Suprapubic skin (tissue), 4 donors: ENCODE results near the gene TDRD15. TPM values are rescaled to one million over a fixed set of nuclear protein-coding genes. Genes with fewer than 3 reads are reported as not detected.

Source experiments
- DNase-seq, 2 donors: peaks; one replicate each; pipeline ENCODE4 v3.0.0-alpha.2; 2019; ENCODE audit warnings: low spot score in 2 of 2
- H3K27ac ChIP-seq: fragments of 200-600 bp; sonication (generic); one replicate; pipeline ENCODE4 v1.5.1; 2019
- H3K27me3 ChIP-seq: fragments of 200-600 bp; sonication (generic); one replicate; pipeline ENCODE4 v1.5.1; 2019
- H3K36me3 ChIP-seq: fragments of 200-600 bp; sonication (generic); one replicate; pipeline ENCODE4 v1.5.1; 2019
- H3K4me1 ChIP-seq: fragments of 200-600 bp; sonication (generic); one replicate; pipeline ENCODE4 v1.5.1; 2019
- H3K4me3 ChIP-seq: fragments of 200-600 bp; sonication (generic); one replicate; pipeline ENCODE4 v1.5.1; 2019; ENCODE audit warnings: mild to moderate bottlenecking
- H3K9me3 ChIP-seq: fragments of 200-600 bp; sonication (generic); one replicate; pipeline ENCODE4 v1.5.1; 2019
- CTCF ChIP-seq, 2 donors: fragments of 200-600 bp in 1 of 2; fragments of 450-650 bp in 1 of 2; sonication (generic) in 1 of 2; IDR thresholded peaks; one replicate each; pipeline ENCODE4 v1.5.1; 2016 to 2019; ENCODE audit warnings: antibody characterized with exemption in 2 of 2, mild to moderate bottlenecking in 1 of 2, moderate library complexity in 1 of 2
- EP300 ChIP-seq: sonication (generic); formaldehyde crosslinking; IDR thresholded peaks from one replicate; pipeline ENCODE4 v1.6.1; 2017; ENCODE audit warnings: antibody characterized with exemption
- POLR2A ChIP-seq, 2 donors: fragments of 450-650 bp; IDR thresholded peaks; one replicate each; pipeline ENCODE4 v1.6.1; 2017; ENCODE audit warnings: antibody characterized with exemption in 2 of 2, mild to moderate bottlenecking in 2 of 2, moderate library complexity in 2 of 2
- POLR2AphosphoS5 ChIP-seq, 3 donors: sonication (generic); formaldehyde crosslinking; IDR thresholded peaks; one replicate each; pipeline ENCODE4 v1.6.1; 2017; ENCODE audit warnings: antibody characterized with exemption in 3 of 3
- WGBS: methylation state at CpG from one replicate; pipeline ENCODE4 v1.1.5; 2018; 5-methylcytosine and 5-hydroxymethylcytosine counted together
- total RNA-seq, 4 donors: library from RNA; depleted of rRNA; stranded (reverse); fragments of >200 nt; gene quantifications; one replicate each; pipeline ENCODE4 v1.1.0, GENCODE V29; 2016

The TDRD15 gene
- total RNA-seq, 4 donors from 2014 or later = 0.19 TPM; not detected in 3

- WGBS = 33% methylated on average over 1 of the region's 1 CpG
- H3K4me3 ChIP-seq = no peak overlapping the region
- H3K9me3 ChIP-seq = no peaks in the 10 kb centered on the region
- TF ChIP-seq CTCF (IDR thresholded peaks at IDR 0.05) (no peak), EP300 (no peak), POLR2AphosphoS5 (IDR thresholded peaks at IDR 0.05) (no peak), POLR2A (IDR thresholded peaks at IDR 0.05) (no peak)
- no peaks in the 10 kb centered on the region for H3K36me3 ChIP-seq
- no peaks in the 10 kb centered on the region for H3K4me1 ChIP-seq
- H3K27ac ChIP-seq = no peak overlapping the region
- DNase-seq = no peak
- H3K27me3 ChIP-seq = peaks cover 7% of the 10 kb centered on the region
These were observed 28.6 kb upstream of the TDRD15 start for GRCh38 chr2:21095178-21095577.

DNA sequence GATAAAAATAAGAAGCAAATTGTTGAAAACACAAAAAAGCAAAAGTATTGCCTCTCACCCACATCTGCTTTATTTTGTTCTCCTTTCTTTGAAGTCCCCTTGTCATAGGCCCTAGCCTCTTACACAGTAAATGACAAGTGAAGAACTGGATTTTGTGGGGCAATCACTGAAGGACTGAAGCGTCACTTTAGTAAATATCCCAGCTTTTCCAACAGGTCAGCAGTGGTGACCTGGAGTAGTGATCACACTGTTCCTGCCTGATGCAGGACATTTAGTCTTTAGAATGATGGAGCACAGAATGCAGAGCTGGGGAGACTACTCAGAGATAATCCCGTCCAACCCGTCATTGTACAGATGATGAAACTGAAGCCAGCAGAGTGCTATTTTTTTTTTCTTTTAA lies 28.1 kb upstream of the TDRD15 start:
- Histone ChIP-seq H3K27me3 (peaks cover 7% of the 10 kb centered on the region), H3K4me1 (no peaks in the 10 kb centered on the region), H3K36me3 (no peaks in the 10 kb centered on the region), H3K4me3 (no peak overlapping the region), H3K27ac (no peak overlapping the region), H3K9me3 (no peaks in the 10 kb centered on the region)
- no peak for DNase-seq
- 78% methylated on average over 3 of the region's 3 CpGs for WGBS
- TF ChIP-seq POLR2A (IDR thresholded peaks at IDR 0.05) = no peak
- no peak for TF ChIP-seq CTCF (IDR thresholded peaks at IDR 0.05)
- TF ChIP-seq POLR2AphosphoS5 (IDR thresholded peaks at IDR 0.05) = no peak
- no peak for TF ChIP-seq EP300

DNA sequence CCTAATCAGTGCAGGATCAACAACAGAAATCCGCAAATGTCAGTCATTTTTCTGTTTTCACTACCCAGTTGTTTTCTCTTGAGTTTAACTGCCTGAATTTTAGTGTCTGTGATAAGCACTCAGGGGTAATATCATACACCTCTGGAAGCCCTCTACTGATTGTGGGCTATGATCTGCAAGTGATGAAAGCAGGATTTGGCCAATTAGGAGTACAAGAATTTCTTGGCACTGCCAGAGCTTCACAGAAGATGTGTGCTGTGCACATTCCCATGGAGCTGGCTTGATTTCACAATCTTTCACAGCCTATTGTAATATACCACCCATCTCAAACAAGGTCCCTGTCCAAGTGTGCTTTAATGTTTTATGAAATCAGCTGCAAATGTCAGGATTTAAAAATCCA lies 27.3 kb upstream of the TDRD15 start:
- no peak overlapping the region for H3K27ac ChIP-seq
- H3K36me3 ChIP-seq = no peaks in the 10 kb centered on the region
- no peak for DNase-seq
- no peak for TF ChIP-seq EP300
- TF ChIP-seq POLR2AphosphoS5 (IDR thresholded peaks at IDR 0.05) = no peak
- TF ChIP-seq CTCF (IDR thresholded peaks at IDR 0.05) = no peak
- peaks cover 7% of the 10 kb centered on the region for H3K27me3 ChIP-seq
- no peak overlapping the region for H3K4me3 ChIP-seq
- H3K4me1 ChIP-seq = no peaks in the 10 kb centered on the region
- WGBS = 86% methylated on average over 1 of the region's 1 CpG
- no peaks in the 10 kb centered on the region for H3K9me3 ChIP-seq

DNA sequence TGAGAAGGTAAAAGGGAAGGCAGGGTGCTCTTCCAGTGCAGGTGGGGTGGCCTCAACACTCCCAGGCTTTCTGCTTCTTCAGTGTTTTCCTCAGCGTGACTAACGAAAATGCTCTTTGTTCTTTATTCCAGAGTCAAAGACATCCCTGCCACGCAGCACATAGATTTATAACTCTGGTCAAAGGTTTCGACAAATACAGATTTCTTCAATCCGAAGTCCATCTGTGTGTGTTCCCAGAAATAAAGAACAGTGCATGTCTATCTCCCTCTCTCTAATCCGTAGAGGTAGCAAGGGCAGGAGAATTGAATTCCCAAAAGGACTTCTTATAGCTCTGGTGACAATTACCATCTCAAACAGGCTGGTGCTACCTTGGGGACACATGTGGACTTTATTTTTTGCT lies 26.4 kb upstream of the TDRD15 start:
- Histone ChIP-seq H3K4me3 (no peak overlapping the region), H3K4me1 (no peaks in the 10 kb centered on the region), H3K27ac (no peak overlapping the region), H3K9me3 (no peaks in the 10 kb centered on the region), H3K36me3 (no peaks in the 10 kb centered on the region), H3K27me3 (peaks cover 6% of the 10 kb centered on the region)
- WGBS = 89% methylated on average over 6 of the region's 6 CpGs
- DNase-seq = no peak
- TF ChIP-seq POLR2A (IDR thresholded peaks at IDR 0.05) (no peak), POLR2AphosphoS5 (IDR thresholded peaks at IDR 0.05) (no peak), EP300 (no peak), CTCF (IDR thresholded peaks at IDR 0.05) (no peak)

- no peaks in the 10 kb centered on the region for H3K4me1 ChIP-seq
- DNase-seq = no peak
- H3K27ac ChIP-seq = no peak overlapping the region
- no peaks in the 10 kb centered on the region for H3K36me3 ChIP-seq
- TF ChIP-seq POLR2A (IDR thresholded peaks at IDR 0.05) = no peak
- TF ChIP-seq CTCF (IDR thresholded peaks at IDR 0.05) = no peak
- TF ChIP-seq POLR2AphosphoS5 (IDR thresholded peaks at IDR 0.05) = no peak
- TF ChIP-seq EP300 = no peak
- 94% methylated on average over 1 of the region's 1 CpG for WGBS
- peaks cover 4% of the 10 kb centered on the region for H3K27me3 ChIP-seq
- no peaks in the 10 kb centered on the region for H3K9me3 ChIP-seq
- no peak overlapping the region for H3K4me3 ChIP-seq
These were observed 25.5 kb upstream of the TDRD15 start for GRCh38 chr2:21098294-21098693.
